Endothelial cell of umbilical vein (primary cell): ENCODE data around the gene HMGXB3. TPM values are rescaled to one million over a fixed set of nuclear protein-coding genes. Genes with fewer than 3 reads are reported as not detected.

Source experiments
- BruUV-seq: library from RNA; stranded (reverse); fragments of 400-500 nt; replicated peaks from 2 replicates; lab custom pipeline; 2021; lab: Mats Ljungman, UMichigan
- CTCF ChIA-PET: fragments of 300-600, 350-600 bp; sonication (Branson Sonifier 250); formaldehyde crosslinking; loops from one replicate; lab custom pipeline; 2021; ENCODE audit warnings: antibody characterized with exemption, inconsistent platforms; lab: Charles Lee
- POLR2A ChIA-PET: fragments of 300-600, 350-600 bp; sonication (Branson Sonifier 250); formaldehyde crosslinking; loops from one replicate; lab custom pipeline; 2021; ENCODE audit warnings: antibody characterized with exemption, inconsistent platforms; lab: Charles Lee
- DNase-seq: peaks from one replicate; pipeline ENCODE4 v3.0.0-alpha.2; 2011; ENCODE audit warnings: low read depth, low spot score
- FAIRE-seq: peaks from 2 replicates; lab custom pipeline; 2011; peaks lifted over from hg19 to GRCh38; lab: Jason Lieb, UNC
- H2AFZ ChIP-seq: 2 replicates; pipeline ENCODE4 v1.6.0; 2012; ENCODE audit warnings: low read depth, low read length, control low read depth, inconsistent platforms
- H3K27ac ChIP-seq: 2 replicates; pipeline ENCODE4 v1.5.1; 2011; ENCODE audit warnings: low read depth, mild to moderate bottlenecking, control low read depth, low read length, moderate library complexity; ENCODE audit not compliant: insufficient read depth
- H3K27me3 ChIP-seq, 2 experiments: 2 replicates each; pipeline versions ENCODE4 v1.6.0 to v1.6.1; 2011; ENCODE audit warnings: low read length in 2 of 2, mixed read lengths in 1 of 2; ENCODE audit not compliant: control insufficient read depth in 2 of 2, insufficient read depth in 2 of 2
- H3K36me3 ChIP-seq, 2 experiments: 2 replicates in 1 of 2; 3 replicates in 1 of 2; pipeline ENCODE4 v1.5.1; 2011; ENCODE audit warnings: low read length in 2 of 2, mild to moderate bottlenecking in 1 of 2, moderate library complexity in 1 of 2; ENCODE audit not compliant: control insufficient read depth in 2 of 2, insufficient read depth in 2 of 2; ENCODE audit errors: extremely low read depth in 1 of 2
- H3K4me1 ChIP-seq: 3 replicates; pipeline ENCODE4 v1.5.1; 2011; ENCODE audit warnings: mild to moderate bottlenecking, low read length; ENCODE audit not compliant: control insufficient read depth, insufficient read depth; ENCODE audit errors: extremely low read depth
- H3K4me2 ChIP-seq: 2 replicates; pipeline ENCODE4 v1.6.1; 2011; ENCODE audit warnings: low read length, control low read depth, mixed read lengths; ENCODE audit not compliant: insufficient read depth
- H3K4me3 ChIP-seq, 3 experiments: fragments of 200-600 bp in 1 of 3; sonication (generic), shearing (Covaris generic) in 1 of 3; replicated peaks in 1 of 3; 2 replicates each; pipeline ENCODE4 v1.5.1; 2011 to 2016; ENCODE audit warnings: control low read depth in 3 of 3, low read length in 3 of 3, mild to moderate bottlenecking in 2 of 3, inconsistent platforms in 1 of 3, low read depth in 1 of 3, moderate library complexity in 1 of 3; ENCODE audit not compliant: insufficient read depth in 1 of 3
- H3K79me2 ChIP-seq: 2 replicates; pipeline ENCODE4 v1.6.0; 2012; ENCODE audit warnings: low read length, inconsistent platforms; ENCODE audit not compliant: control insufficient read depth, insufficient read depth
- H3K9ac ChIP-seq: replicated peaks from 2 replicates; pipeline ENCODE3; 2011; ENCODE audit warnings: low read length, control low read depth; ENCODE audit not compliant: insufficient read depth; ENCODE audit errors: extremely low read depth
- H3K9me1 ChIP-seq: replicated peaks from 3 replicates; pipeline ENCODE4 v1.6.0; 2011; ENCODE audit warnings: mild to moderate bottlenecking, low read length; ENCODE audit not compliant: control insufficient read depth, insufficient read depth; ENCODE audit errors: extremely low read depth
- H3K9me3 ChIP-seq: replicated peaks from 2 replicates; pipeline ENCODE4 v1.5.1; 2012; ENCODE audit warnings: low read length, inconsistent platforms; ENCODE audit not compliant: control insufficient read depth, insufficient read depth
- H4K20me1 ChIP-seq: replicated peaks from 2 replicates; pipeline ENCODE3; 2011; ENCODE audit warnings: mild to moderate bottlenecking, low read length; ENCODE audit not compliant: control insufficient read depth, insufficient read depth; ENCODE audit errors: extremely low read depth
- EZH2 ChIP-seq: IDR thresholded peaks from 2 replicates; pipeline ENCODE4 v1.6.1; 2012; ENCODE audit warnings: borderline replicate concordance, low read depth, mild to moderate bottlenecking, moderate library complexity, low read length, inconsistent platforms; ENCODE audit not compliant: severe bottlenecking
- FOS ChIP-seq: IDR thresholded peaks from 2 replicates; pipeline ENCODE4 v1.6.1; 2011; ENCODE audit warnings: mild to moderate bottlenecking, low read length, moderate library complexity, borderline replicate concordance; ENCODE audit not compliant: insufficient read depth
- GATA2 ChIP-seq: IDR thresholded peaks from 2 replicates; pipeline ENCODE4 v1.7.0; 2011; ENCODE audit warnings: low read depth, mild to moderate bottlenecking, moderate library complexity, mixed read lengths, low read length; ENCODE audit not compliant: insufficient read length, insufficient read depth
- JUN ChIP-seq: IDR thresholded peaks from 2 replicates; pipeline ENCODE4 v1.6.1; 2011; ENCODE audit warnings: borderline replicate concordance, low read depth; ENCODE audit not compliant: insufficient read length, insufficient read depth
- MYC ChIP-seq: IDR thresholded peaks from one replicate; pipeline ENCODE4 v1.6.1; 2011; ENCODE audit warnings: mild to moderate bottlenecking, low read depth, low read length
- POLR2A ChIP-seq: IDR thresholded peaks from 2 replicates; pipeline ENCODE4 v1.6.1; 2012; ENCODE audit warnings: low read depth, mild to moderate bottlenecking, control low read depth, low read length
- POLR2AphosphoS5 ChIP-seq: IDR thresholded peaks from 2 replicates; pipeline ENCODE4 v1.6.1; 2012; ENCODE audit warnings: low read depth, mild to moderate bottlenecking, control low read depth, low read length, moderate library complexity; ENCODE audit not compliant: insufficient read depth
- dilution Hi-C: fragments of 300-500 bp; cut with MboI; formaldehyde crosslinking; loops from one replicate; pipeline ENCODE4 v1.15.0; 2019; ENCODE audit warnings: low sequenced_read_pairs; ENCODE audit not compliant: extremely low pct_ligation_motif_present
- intact Hi-C: fragments of 100-400 bp; cut with micrococcal nuclease; formaldehyde crosslinking; loops from one replicate; pipeline ENCODE4 v1.10.0; 2022
- polyA plus RNA-seq, 4 experiments: library from polyadenylated mRNA; depleted of rRNA in 3 of 4; stranded (reverse) in 3 of 4; unstranded in 1 of 4; fragments of >200 nt; gene quantifications; 2 replicates each; pipeline versions ENCODE4 v1.2.1 to v1.2.3, GENCODE V29; 2011 to 2012; ENCODE audit warnings: missing spikeins in 1 of 4
- total RNA-seq: library from RNA; stranded (reverse); gene quantifications from 2 replicates; pipeline ENCODE4 v1.2.3, GENCODE V29; 2021
- TF ChIP-seq, protein P1 (sequence below): IDR thresholded peaks from 2 replicates; pipeline ENCODE4 v1.6.1; 2011; ENCODE audit not compliant: insufficient read depth, insufficient read length
- TF ChIP-seq, protein P2 (sequence below), 2 donors: IDR thresholded peaks; 1 replicate in 1 of 2; 2 replicates in 1 of 2; pipeline ENCODE4 v1.5.1; 2011; ENCODE audit warnings: low read length in 2 of 2, mild to moderate bottlenecking in 2 of 2, moderate library complexity in 2 of 2, control low read depth in 1 of 2, inconsistent platforms in 1 of 2, low read depth in 1 of 2; ENCODE audit not compliant: insufficient read depth in 1 of 2; ENCODE audit errors: extremely low read depth in 1 of 2

The HMGXB3 gene
- total and polyA plus RNA-seq, 2 donors (not counting 3 experiments of a cell fraction or from before 2014, with no cell fraction given), result 34.8 to 52.6 TPM

DNA sequence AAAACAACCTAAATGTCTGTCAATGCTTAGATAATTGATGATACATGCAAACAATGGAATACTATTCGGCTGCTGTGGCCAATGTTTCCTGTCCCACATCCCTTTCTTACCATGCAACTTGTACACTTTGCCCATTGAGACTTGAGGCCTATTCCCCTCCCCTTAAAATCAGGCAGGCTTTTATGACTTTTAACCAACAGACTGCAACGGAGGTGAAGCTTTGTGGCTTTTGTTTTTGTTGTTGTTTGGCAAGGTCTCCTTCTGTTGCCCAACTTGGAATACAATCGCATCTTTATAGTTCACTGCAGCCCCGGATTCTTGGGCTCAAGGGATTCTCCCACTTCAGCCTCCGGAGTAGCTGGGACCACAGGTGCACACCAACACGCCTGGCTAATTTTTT, 45.7 kb upstream of the HMGXB3 start:
- no peak overlapping the region for H3K9ac ChIP-seq
- H3K79me2 ChIP-seq, result no peaks in the 10 kb centered on the region
- H3K27ac ChIP-seq, result no peak overlapping the region
- dilution Hi-C loops, result no loop called here
- H3K4me1 ChIP-seq, result peaks cover 8% of the 10 kb centered on the region
- ChIA-PET POLR2A (no interaction called here), CTCF (interaction anchor here (0.8 kb wide), 1 partner anchor 8 kb away, joined by 3 read pairs; no protein-coding TSS in a partner anchor)
- H3K9me1 ChIP-seq, result no peaks in the 10 kb centered on the region
- no peaks in the 10 kb centered on the region for H3K9me3 ChIP-seq
- no peaks in the 10 kb centered on the region for H4K20me1 ChIP-seq
- no peaks in the 10 kb centered on the region for H3K36me3 ChIP-seq
- intact Hi-C loops, result no loop called here
- no TSS peak for BruUV-seq
- TF ChIP-seq POLR2AphosphoS5, result no peak
- no peak for TF ChIP-seq MYC
- TF ChIP-seq GATA2, result no peak
- TF ChIP-seq, protein P1, sequence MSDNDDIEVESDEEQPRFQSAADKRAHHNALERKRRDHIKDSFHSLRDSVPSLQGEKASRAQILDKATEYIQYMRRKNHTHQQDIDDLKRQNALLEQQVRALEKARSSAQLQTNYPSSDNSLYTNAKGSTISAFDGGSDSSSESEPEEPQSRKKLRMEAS, result no peak
- TF ChIP-seq FOS, result no peak
- TF ChIP-seq, protein P2, sequence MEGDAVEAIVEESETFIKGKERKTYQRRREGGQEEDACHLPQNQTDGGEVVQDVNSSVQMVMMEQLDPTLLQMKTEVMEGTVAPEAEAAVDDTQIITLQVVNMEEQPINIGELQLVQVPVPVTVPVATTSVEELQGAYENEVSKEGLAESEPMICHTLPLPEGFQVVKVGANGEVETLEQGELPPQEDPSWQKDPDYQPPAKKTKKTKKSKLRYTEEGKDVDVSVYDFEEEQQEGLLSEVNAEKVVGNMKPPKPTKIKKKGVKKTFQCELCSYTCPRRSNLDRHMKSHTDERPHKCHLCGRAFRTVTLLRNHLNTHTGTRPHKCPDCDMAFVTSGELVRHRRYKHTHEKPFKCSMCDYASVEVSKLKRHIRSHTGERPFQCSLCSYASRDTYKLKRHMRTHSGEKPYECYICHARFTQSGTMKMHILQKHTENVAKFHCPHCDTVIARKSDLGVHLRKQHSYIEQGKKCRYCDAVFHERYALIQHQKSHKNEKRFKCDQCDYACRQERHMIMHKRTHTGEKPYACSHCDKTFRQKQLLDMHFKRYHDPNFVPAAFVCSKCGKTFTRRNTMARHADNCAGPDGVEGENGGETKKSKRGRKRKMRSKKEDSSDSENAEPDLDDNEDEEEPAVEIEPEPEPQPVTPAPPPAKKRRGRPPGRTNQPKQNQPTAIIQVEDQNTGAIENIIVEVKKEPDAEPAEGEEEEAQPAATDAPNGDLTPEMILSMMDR (IDR thresholded peaks at IDR 0.05; ENCODE audit: extremely low read depth in 1 of 2, insufficient read depth in 1 of 2, low read depth in 1 of 2, low read length in 2 of 2), result no peak
- TF ChIP-seq POLR2A, result no peak
- no peak for TF ChIP-seq JUN
- no peak for TF ChIP-seq EZH2
- DNase-seq (peak; percentile 6), FAIRE-seq (no peak)
- no peak overlapping the region for H2AFZ ChIP-seq
- H3K4me3 ChIP-seq, result no peak overlapping the region
- H3K27me3 ChIP-seq, result no peaks in the 10 kb centered on the region
- no peak overlapping the region for H3K4me2 ChIP-seq
